ENCODE data around the gene ANO2. TPM values are rescaled to one million over a fixed set of nuclear protein-coding genes. Genes with fewer than 3 reads are reported as not detected.
A peak's percentile ranks its signal among the peaks of the same experiment; 100 is the strongest.
"Not testable (repeated sequence)": the region's sequence is repeated elsewhere in the genome, so short reads cannot be mapped to it uniquely, and the experiment has no call there.

The ANO2 gene
- total RNA-seq, 2 experiments from 2014 or later: not detected

- H3K4me3 Mint-ChIP-seq: no peak overlapping the region
- H3K36me3 Mint-ChIP-seq: no peaks in the 10 kb centered on the region
- CTCF ChIA-PET: no interaction called here
- POLR2A ChIA-PET: no interaction called here
- H3K27ac Mint-ChIP-seq: no peak overlapping the region
- H3K9me3 Mint-ChIP-seq: no peaks in the 10 kb centered on the region
- intact Hi-C loops (cut with micrococcal nuclease): no loop called here
- peaks cover 32% of the 10 kb centered on the region for H3K27me3 Mint-ChIP-seq
- no peak for DNase-seq
- peaks cover 10% of the 10 kb centered on the region for H3K4me1 Mint-ChIP-seq (ENCODE audit: low read depth)
Measured at GRCh38 chr12:5888816-5889315, 56.2 kb downstream of the ANO2 start.

- H3K4me3 Mint-ChIP-seq: peak overlapping the region; percentile 28
- DNase-seq; POLR2A ChIA-PET; CTCF ChIA-PET; H3K27ac Mint-ChIP-seq; H3K36me3 Mint-ChIP-seq; H3K9me3 Mint-ChIP-seq; intact Hi-C loops (cut with micrococcal nuclease): not testable (repeated sequence)
- peaks cover 32% of the 10 kb centered on the region for H3K27me3 Mint-ChIP-seq
- H3K4me1 Mint-ChIP-seq (ENCODE audit: low read depth): peaks cover 10% of the 10 kb centered on the region
Measured at GRCh38 chr12:5887819-5888218, 57.2 kb downstream of the ANO2 start.

- Mint-ChIP-seq H3K9me3 (no peaks in the 10 kb centered on the region), H3K4me1 (ENCODE audit: low read depth) (peaks cover 10% of the 10 kb centered on the region), H3K27ac (no peak overlapping the region), H3K4me3 (no peak overlapping the region), H3K27me3 (peaks cover 37% of the 10 kb centered on the region), H3K36me3 (no peaks in the 10 kb centered on the region)
- ChIA-PET CTCF (no interaction called here), POLR2A (no interaction called here)
- no peak for DNase-seq
- intact Hi-C loops (cut with micrococcal nuclease): no loop called here
Measured at GRCh38 chr12:5884866-5885265, 60.2 kb downstream of the ANO2 start.

- peaks cover 10% of the 10 kb centered on the region for H3K4me1 Mint-ChIP-seq (ENCODE audit: low read depth)
- no peak overlapping the region for H3K27ac Mint-ChIP-seq
- CTCF ChIA-PET: no interaction called here
- no peaks in the 10 kb centered on the region for H3K9me3 Mint-ChIP-seq
- DNase-seq: no peak
- H3K4me3 Mint-ChIP-seq: no peak overlapping the region
- H3K27me3 Mint-ChIP-seq: peaks cover 37% of the 10 kb centered on the region
- intact Hi-C loops (cut with micrococcal nuclease): no loop called here
- H3K36me3 Mint-ChIP-seq: no peaks in the 10 kb centered on the region
- POLR2A ChIA-PET: no interaction called here
Measured at GRCh38 chr12:5884285-5884684, 60.8 kb downstream of the ANO2 start.

GRCh38 chr12:5882511-5883190 lies 62.4 kb downstream of the ANO2 start:
- DNase-seq: no peak
- peaks cover 29% of the 10 kb centered on the region for H3K27me3 Mint-ChIP-seq
- H3K4me3 Mint-ChIP-seq: no peak overlapping the region
- CTCF ChIA-PET: no interaction called here
- POLR2A ChIA-PET: no interaction called here
- H3K27ac Mint-ChIP-seq: no peak overlapping the region
- H3K9me3 Mint-ChIP-seq: no peaks in the 10 kb centered on the region
- peaks cover 2% of the 10 kb centered on the region for H3K4me1 Mint-ChIP-seq (ENCODE audit: low read depth)
- H3K36me3 Mint-ChIP-seq: no peaks in the 10 kb centered on the region
- intact Hi-C loops (cut with micrococcal nuclease): no loop called here

- no peaks in the 10 kb centered on the region for H3K9me3 Mint-ChIP-seq
Measured at GRCh38 chr12:5881666-5882065, 63.4 kb downstream of the ANO2 start.

GRCh38 chr12:5881101-5881606 lies 63.9 kb downstream of the ANO2 start:
- peaks cover 23% of the 10 kb centered on the region for H3K27me3 Mint-ChIP-seq
- no peaks in the 10 kb centered on the region for H3K36me3 Mint-ChIP-seq
- intact Hi-C loops (cut with micrococcal nuclease): no loop called here
- H3K4me3 Mint-ChIP-seq: no peak overlapping the region
- DNase-seq: no peak
- no peaks in the 10 kb centered on the region for H3K9me3 Mint-ChIP-seq
- H3K4me1 Mint-ChIP-seq (ENCODE audit: low read depth): no peaks in the 10 kb centered on the region
- ChIA-PET POLR2A (no interaction called here), CTCF (no interaction called here)
- H3K27ac Mint-ChIP-seq: no peak overlapping the region

More at GRCh38 chr12:5881666-5882065, 63.4 kb downstream of the ANO2 start:
- intact Hi-C loops (cut with micrococcal nuclease): no loop called here
- H3K27ac Mint-ChIP-seq: no peak overlapping the region
- H3K36me3 Mint-ChIP-seq: no peaks in the 10 kb centered on the region
- no peaks in the 10 kb centered on the region for H3K4me1 Mint-ChIP-seq (ENCODE audit: low read depth)
- CTCF ChIA-PET: no interaction called here
- no peak for DNase-seq
- H3K27me3 Mint-ChIP-seq: peaks cover 26% of the 10 kb centered on the region
- H3K4me3 Mint-ChIP-seq: no peak overlapping the region
- POLR2A ChIA-PET: no interaction called here

GRCh38 chr12:5875851-5876250 lies 69.2 kb downstream of the ANO2 start:
- CTCF ChIA-PET: no interaction called here
- no peaks in the 10 kb centered on the region for H3K4me1 Mint-ChIP-seq (ENCODE audit: low read depth)
- intact Hi-C loops (cut with micrococcal nuclease): no loop called here
- H3K27ac Mint-ChIP-seq: no peak overlapping the region
- no peaks in the 10 kb centered on the region for H3K9me3 Mint-ChIP-seq
- no peak for DNase-seq
- H3K27me3 Mint-ChIP-seq: peaks cover 4% of the 10 kb centered on the region
- POLR2A ChIA-PET: no interaction called here
- H3K4me3 Mint-ChIP-seq: no peak overlapping the region
- H3K36me3 Mint-ChIP-seq: no peaks in the 10 kb centered on the region

GRCh38 chr12:5874514-5874913 lies 70.5 kb downstream of the ANO2 start:
- ChIA-PET CTCF (no interaction called here), POLR2A (no interaction called here)
- DNase-seq: no peak
- Mint-ChIP-seq H3K4me3 (no peak overlapping the region), H3K27me3 (peaks cover 4% of the 10 kb centered on the region), H3K36me3 (no peaks in the 10 kb centered on the region), H3K9me3 (no peaks in the 10 kb centered on the region), H3K4me1 (ENCODE audit: low read depth) (no peaks in the 10 kb centered on the region), H3K27ac (no peak overlapping the region)
- intact Hi-C loops (cut with micrococcal nuclease): no loop called here

- Mint-ChIP-seq H3K36me3 (no peaks in the 10 kb centered on the region), H3K9me3 (no peaks in the 10 kb centered on the region), H3K27me3 (peaks cover 4% of the 10 kb centered on the region), H3K4me1 (ENCODE audit: low read depth) (no peaks in the 10 kb centered on the region), H3K4me3 (no peak overlapping the region), H3K27ac (no peak overlapping the region)
- no peak for DNase-seq
- ChIA-PET POLR2A (interaction anchor here (0.5 kb wide), 1 partner anchor 24 kb away, joined by 4 read pairs; no protein-coding TSS in a partner anchor), CTCF (interaction anchor here (0.6 kb wide), 1 partner anchor 313 kb away, joined by 8 read pairs; no protein-coding TSS in a partner anchor)
- intact Hi-C loops (cut with micrococcal nuclease): no loop called here
Measured at GRCh38 chr12:5873281-5873919, 71.7 kb downstream of the ANO2 start.

GRCh38 chr12:5872745-5873144 lies 72.3 kb downstream of the ANO2 start:
- CTCF ChIA-PET: no interaction called here
- intact Hi-C loops (cut with micrococcal nuclease): no loop called here
- H3K36me3 Mint-ChIP-seq: no peaks in the 10 kb centered on the region
- POLR2A ChIA-PET: no interaction called here
- H3K27me3 Mint-ChIP-seq: peaks cover 4% of the 10 kb centered on the region
- H3K27ac Mint-ChIP-seq: no peak overlapping the region
- no peaks in the 10 kb centered on the region for H3K4me1 Mint-ChIP-seq (ENCODE audit: low read depth)
- no peak overlapping the region for H3K4me3 Mint-ChIP-seq
- no peaks in the 10 kb centered on the region for H3K9me3 Mint-ChIP-seq
- DNase-seq: no peak

- no peak overlapping the region for H3K27ac Mint-ChIP-seq
- no peak for DNase-seq
- POLR2A ChIA-PET: no interaction called here
- intact Hi-C loops (cut with micrococcal nuclease): no loop called here
- no peaks in the 10 kb centered on the region for H3K36me3 Mint-ChIP-seq
- CTCF ChIA-PET: no interaction called here
- no peaks in the 10 kb centered on the region for H3K9me3 Mint-ChIP-seq
- H3K4me1 Mint-ChIP-seq (ENCODE audit: low read depth): no peaks in the 10 kb centered on the region
- H3K27me3 Mint-ChIP-seq: peaks cover 2% of the 10 kb centered on the region
- H3K4me3 Mint-ChIP-seq: no peak overlapping the region
Measured at GRCh38 chr12:5871741-5872140, 73.3 kb downstream of the ANO2 start.

- POLR2A ChIA-PET: no interaction called here
- H3K9me3 Mint-ChIP-seq: no peaks in the 10 kb centered on the region
- H3K27me3 Mint-ChIP-seq: peaks cover 2% of the 10 kb centered on the region
- CTCF ChIA-PET: no interaction called here
- H3K4me3 Mint-ChIP-seq: no peak overlapping the region
- intact Hi-C loops (cut with micrococcal nuclease): no loop called here
- no peak overlapping the region for H3K27ac Mint-ChIP-seq
- no peak for DNase-seq
- no peaks in the 10 kb centered on the region for H3K4me1 Mint-ChIP-seq (ENCODE audit: low read depth)
- H3K36me3 Mint-ChIP-seq: no peaks in the 10 kb centered on the region
Measured at GRCh38 chr12:5870183-5870582, 74.9 kb downstream of the ANO2 start.
